Stimulated activated effector memory CD8-positive, alpha-beta T cell treated with anti-CD3 and anti-CD28 coated beads, Interleukin-12 subunit alpha, Interleukin-12 subunit beta, amount 100 ng/mL, for 72 hours (primary cell): ENCODE results near the gene MYRFL.

Experiments used
- ATAC-seq: fragments of 150-1000 bp; cut with Tn5 transposase; 2 replicates; pipeline ENCODE4 v1.10.0; 2021
- DNase-seq, 2 donors: peaks; one replicate each; pipeline ENCODE4 v3.0.0; 2021 to 2022; ENCODE audit warnings: low spot score in 2 of 2
- H3K27ac Mint-ChIP-seq: one replicate; pipeline ENCODE4 v1.8.0; 2022; ENCODE audit warnings: mild to moderate bottlenecking, mixed read lengths
- H3K36me3 Mint-ChIP-seq: one replicate; pipeline ENCODE4 v1.8.0; 2022; ENCODE audit warnings: mild to moderate bottlenecking, mixed read lengths
- H3K4me1 Mint-ChIP-seq: one replicate; pipeline ENCODE4 v1.8.0; 2022; ENCODE audit warnings: mixed read lengths
- H3K4me3 Mint-ChIP-seq: one replicate; pipeline ENCODE4 v1.8.0; 2022; ENCODE audit warnings: mild to moderate bottlenecking, mixed read lengths
- H3K9me3 Mint-ChIP-seq: one replicate; pipeline ENCODE4 v1.8.0; 2022; ENCODE audit warnings: mixed read lengths

Gene MYRFL

GRCh38 chr12:69901221-69901905 lies 76.3 kb downstream of the MYRFL start:
- Mint-ChIP-seq H3K36me3 (no peaks in the 10 kb centered on the region), H3K4me1 (no peaks in the 10 kb centered on the region), H3K4me3 (no peak overlapping the region), H3K27ac (no peak overlapping the region), H3K9me3 (no peaks in the 10 kb centered on the region)
- DNase-seq, result no peak
- ATAC-seq, result no peak

- ATAC-seq, result no peak
- H3K36me3 Mint-ChIP-seq, result no peaks in the 10 kb centered on the region
- H3K4me3 Mint-ChIP-seq, result no peak overlapping the region
- DNase-seq, result no peak
- H3K27ac Mint-ChIP-seq, result no peak overlapping the region
- H3K4me1 Mint-ChIP-seq, result no peaks in the 10 kb centered on the region
- no peaks in the 10 kb centered on the region for H3K9me3 Mint-ChIP-seq
Observed at GRCh38 chr12:69903548-69903947, 78.5 kb downstream of the MYRFL start.

- Mint-ChIP-seq H3K4me3 (no peak overlapping the region), H3K27ac (no peak overlapping the region), H3K9me3 (no peaks in the 10 kb centered on the region), H3K36me3 (no peaks in the 10 kb centered on the region), H3K4me1 (no peaks in the 10 kb centered on the region)
- DNase-seq (no peak), ATAC-seq (no peak)
Observed at GRCh38 chr12:69904777-69905176, 79.8 kb downstream of the MYRFL start.

GRCh38 chr12:69905801-69906200 lies 80.8 kb downstream of the MYRFL start:
- Mint-ChIP-seq H3K4me3 (no peak overlapping the region), H3K36me3 (no peaks in the 10 kb centered on the region), H3K4me1 (no peaks in the 10 kb centered on the region), H3K27ac (no peak overlapping the region), H3K9me3 (no peaks in the 10 kb centered on the region)
- DNase-seq (no peak), ATAC-seq (no peak)

GRCh38 chr12:69906411-69907216 lies 81.6 kb downstream of the MYRFL start:
- DNase-seq, result no peak
- Mint-ChIP-seq H3K36me3 (no peaks in the 10 kb centered on the region), H3K4me1 (no peaks in the 10 kb centered on the region), H3K9me3 (no peaks in the 10 kb centered on the region), H3K27ac (no peak overlapping the region), H3K4me3 (no peak overlapping the region)
- ATAC-seq, result no peak

- Mint-ChIP-seq H3K4me1 (no peaks in the 10 kb centered on the region), H3K4me3 (no peak overlapping the region), H3K9me3 (no peaks in the 10 kb centered on the region), H3K36me3 (no peaks in the 10 kb centered on the region), H3K27ac (no peak overlapping the region)
- no peak for DNase-seq
- no peak for ATAC-seq
Observed at GRCh38 chr12:69908203-69908602, 83.2 kb downstream of the MYRFL start.

GRCh38 chr12:69910694-69911093 lies 85.7 kb downstream of the MYRFL start:
- Mint-ChIP-seq H3K4me3 (no peak overlapping the region), H3K4me1 (no peaks in the 10 kb centered on the region), H3K27ac (no peak overlapping the region), H3K36me3 (no peaks in the 10 kb centered on the region), H3K9me3 (no peaks in the 10 kb centered on the region)
- ATAC-seq (no peak), DNase-seq (no peak)

GRCh38 chr12:69913526-69913925 lies 88.5 kb downstream of the MYRFL start:
- Mint-ChIP-seq H3K36me3 (no peaks in the 10 kb centered on the region), H3K9me3 (no peaks in the 10 kb centered on the region), H3K4me1 (no peaks in the 10 kb centered on the region), H3K4me3 (no peak overlapping the region), H3K27ac (no peak overlapping the region)
- no peak for DNase-seq
- ATAC-seq, result no peak

- Mint-ChIP-seq H3K4me1 (no peaks in the 10 kb centered on the region), H3K36me3 (no peaks in the 10 kb centered on the region), H3K9me3 (no peaks in the 10 kb centered on the region), H3K27ac (no peak overlapping the region), H3K4me3 (no peak overlapping the region)
- DNase-seq (no peak), ATAC-seq (no peak)
Observed at GRCh38 chr12:69915964-69916363, 90.9 kb downstream of the MYRFL start.

- no peaks in the 10 kb centered on the region for H3K36me3 Mint-ChIP-seq
- no peak for DNase-seq
Observed at GRCh38 chr12:69916544-69917235, 91.7 kb downstream of the MYRFL start.

GRCh38 chr12:69918287-69918686 lies 93.3 kb downstream of the MYRFL start:
- no peaks in the 10 kb centered on the region for H3K4me1 Mint-ChIP-seq
- DNase-seq, result no peak
- no peaks in the 10 kb centered on the region for H3K9me3 Mint-ChIP-seq
- H3K4me3 Mint-ChIP-seq, result no peak overlapping the region
- no peak for ATAC-seq
- no peak overlapping the region for H3K27ac Mint-ChIP-seq
- H3K36me3 Mint-ChIP-seq, result no peaks in the 10 kb centered on the region

More at GRCh38 chr12:69916544-69917235, 91.7 kb downstream of the MYRFL start:
- Mint-ChIP-seq H3K4me3 (no peak overlapping the region), H3K4me1 (no peaks in the 10 kb centered on the region), H3K9me3 (no peaks in the 10 kb centered on the region), H3K27ac (no peak overlapping the region)
- ATAC-seq, result no peak

GRCh38 chr12:69919495-69919894 lies 94.5 kb downstream of the MYRFL start:
- no peaks in the 10 kb centered on the region for H3K9me3 Mint-ChIP-seq
- H3K36me3 Mint-ChIP-seq, result no peaks in the 10 kb centered on the region
- H3K27ac Mint-ChIP-seq, result no peak overlapping the region
- H3K4me3 Mint-ChIP-seq, result no peak overlapping the region
- ATAC-seq (no peak), DNase-seq (no peak)
- H3K4me1 Mint-ChIP-seq, result no peaks in the 10 kb centered on the region

- H3K4me1 Mint-ChIP-seq, result no peaks in the 10 kb centered on the region
- no peak overlapping the region for H3K27ac Mint-ChIP-seq
- H3K4me3 Mint-ChIP-seq, result no peak overlapping the region
- ATAC-seq, result no peak
- no peak for DNase-seq
- H3K36me3 Mint-ChIP-seq, result no peaks in the 10 kb centered on the region
- H3K9me3 Mint-ChIP-seq, result no peaks in the 10 kb centered on the region
Observed at GRCh38 chr12:69921831-69922230, 96.8 kb downstream of the MYRFL start.

- Mint-ChIP-seq H3K36me3 (no peaks in the 10 kb centered on the region), H3K9me3 (no peaks in the 10 kb centered on the region), H3K4me3 (no peak overlapping the region)
Observed at GRCh38 chr12:69922999-69923398, 98.0 kb downstream of the MYRFL start.

GRCh38 chr12:69925291-69925690 lies 100.3 kb downstream of the MYRFL start:
- no peak for DNase-seq
- peak; percentile 45 for ATAC-seq
- Mint-ChIP-seq H3K36me3 (no peaks in the 10 kb centered on the region), H3K27ac (no peak overlapping the region), H3K4me3 (no peak overlapping the region), H3K9me3 (no peaks in the 10 kb centered on the region), H3K4me1 (no peaks in the 10 kb centered on the region)

More at GRCh38 chr12:69922999-69923398, 98.0 kb downstream of the MYRFL start:
- H3K27ac Mint-ChIP-seq, result no peak overlapping the region
- no peaks in the 10 kb centered on the region for H3K4me1 Mint-ChIP-seq
- DNase-seq (no peak), ATAC-seq (no peak)

GRCh38 chr12:69927164-69927563 lies 102.1 kb downstream of the MYRFL start:
- no peaks in the 10 kb centered on the region for H3K9me3 Mint-ChIP-seq
- no peaks in the 10 kb centered on the region for H3K36me3 Mint-ChIP-seq
- ATAC-seq, result no peak
- no peak for DNase-seq
- no peaks in the 10 kb centered on the region for H3K4me1 Mint-ChIP-seq
- no peak overlapping the region for H3K27ac Mint-ChIP-seq
- no peak overlapping the region for H3K4me3 Mint-ChIP-seq
